NCI-H2081 (cell line): ENCODE data around the gene SSBP2.
"Not testable (repeated sequence)": the region's sequence is repeated elsewhere in the genome, so short reads cannot be mapped to it uniquely, and the experiment has no call there.

Source experiments
- DNase-seq, 2 experiments: peaks; one replicate each; lab custom pipeline; 2025; lab: John Stamatoyannopoulos, UW

The SSBP2 gene

GRCh38 chr5:81525690-81526089 is 225.2 kb downstream of the SSBP2 start:
- DNase-seq: no peak

- DNase-seq: no peak
These were observed 226.9 kb downstream of the SSBP2 start for GRCh38 chr5:81524015-81524414.

DNA sequence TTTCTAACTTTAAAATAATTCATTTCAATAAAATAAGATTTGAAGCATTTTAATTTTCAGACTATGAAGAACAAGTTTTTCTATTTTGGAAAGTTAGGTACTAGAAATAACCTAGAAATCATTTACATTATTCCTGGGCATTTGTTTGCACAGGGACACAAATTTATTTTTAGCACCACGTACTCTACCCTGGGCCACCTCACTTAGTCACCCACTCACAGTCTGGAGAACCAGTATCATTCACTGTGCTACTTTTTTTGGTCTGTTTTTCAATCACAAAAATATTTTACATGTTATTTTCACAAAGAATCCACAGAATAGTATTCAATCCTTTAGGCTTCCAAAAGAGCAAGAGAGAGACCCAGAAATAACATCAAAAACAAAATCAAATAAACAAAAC is 228.3 kb downstream of the SSBP2 start:
- no peak for DNase-seq

DNA sequence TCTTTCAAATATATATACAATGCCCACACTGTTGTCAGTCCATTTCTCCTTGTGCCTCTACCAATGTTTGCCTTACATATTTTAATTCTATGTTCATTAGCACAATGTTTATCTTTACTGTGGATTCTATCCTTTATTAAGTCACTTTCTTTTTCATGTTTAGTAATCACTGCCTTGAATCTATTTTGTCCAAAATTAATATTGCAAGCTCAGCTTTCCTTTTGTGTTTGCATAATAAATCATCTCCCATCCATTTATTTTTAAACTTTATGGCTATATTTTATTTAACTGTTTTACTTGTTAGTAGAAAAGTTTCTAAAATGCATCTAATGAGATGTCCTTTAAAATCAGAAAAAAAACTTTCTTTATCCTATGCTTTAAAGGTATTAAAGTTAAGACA is 230.1 kb downstream of the SSBP2 start:
- no peak for DNase-seq

DNA sequence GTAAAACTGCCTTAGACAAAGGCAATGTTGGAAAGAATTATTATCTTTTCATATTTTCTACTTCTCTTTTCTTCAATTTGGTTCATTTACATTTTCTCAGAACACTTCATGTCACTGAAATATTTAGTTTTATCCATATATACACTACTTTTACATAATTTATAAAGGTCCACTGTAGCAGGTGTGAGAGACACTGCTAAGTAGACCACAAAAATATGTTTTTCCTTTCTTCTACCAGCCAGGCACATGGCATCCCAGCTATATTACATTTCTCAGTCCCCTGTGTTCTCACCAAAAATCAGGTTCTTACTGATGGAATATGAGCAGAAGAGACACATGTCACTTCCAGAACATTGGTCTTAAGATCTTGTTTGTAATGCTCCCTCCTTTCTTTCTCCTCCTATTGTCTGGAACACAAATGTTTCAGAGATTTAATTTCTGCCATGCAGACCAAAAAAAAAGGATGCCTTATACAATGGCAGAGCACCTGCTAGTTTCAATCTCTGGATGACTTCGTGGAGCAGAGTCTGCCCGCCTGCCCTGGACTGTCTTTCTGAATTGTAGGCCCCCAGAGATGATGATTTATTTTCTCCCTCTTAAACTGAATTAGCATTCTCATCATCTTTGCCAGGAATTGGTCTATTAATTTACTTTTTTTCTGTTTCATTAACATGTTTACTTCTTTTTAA is 231.5 kb downstream of the SSBP2 start:
- no peak for DNase-seq

GRCh38 chr5:81517462-81517861 is 233.4 kb downstream of the SSBP2 start:
- DNase-seq: no peak

GRCh38 chr5:81516091-81516490 is 234.8 kb downstream of the SSBP2 start:
- DNase-seq: no peak

DNA sequence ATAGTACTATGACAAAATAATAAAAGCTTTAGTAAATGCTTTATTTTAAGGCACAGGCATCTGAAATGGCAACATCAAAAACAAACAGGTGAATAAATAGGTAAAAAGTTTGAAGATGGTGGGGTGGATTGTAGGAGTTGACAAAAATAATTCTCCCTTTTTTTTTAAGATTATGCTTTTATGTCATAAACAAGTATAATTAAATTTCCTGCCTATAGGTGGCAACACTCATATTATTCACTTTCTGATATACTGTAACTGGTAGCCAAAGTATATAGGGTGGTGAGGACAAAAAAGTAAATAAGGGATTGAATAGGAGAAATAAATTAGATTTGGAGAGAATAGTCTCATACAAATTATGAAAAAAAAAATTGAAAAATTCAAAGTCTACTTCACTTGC is 236.9 kb downstream of the SSBP2 start:
- DNase-seq: no peak

DNA sequence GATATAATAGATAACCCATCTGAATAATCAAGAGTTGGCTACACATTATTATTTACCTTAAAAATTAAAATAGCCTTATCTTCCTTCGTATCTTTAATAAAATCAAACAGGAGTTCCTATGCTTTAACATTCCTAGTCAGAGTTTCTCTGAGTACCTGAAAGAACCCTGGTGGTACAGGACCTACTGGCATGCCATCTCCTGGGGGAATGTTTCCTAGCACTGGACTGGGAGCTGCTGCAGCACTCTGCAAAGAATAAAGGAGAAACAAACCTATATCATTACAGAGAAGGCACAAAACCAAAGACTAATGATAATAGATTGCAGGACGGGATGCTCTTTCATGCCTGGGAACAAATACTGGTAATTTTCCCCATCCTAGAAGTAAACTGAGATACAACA is 237.4 kb downstream of the SSBP2 start:
- DNase-seq: no peak

GRCh38 chr5:81506900-81507588 is 243.9 kb downstream of the SSBP2 start:
- DNase-seq: peak; percentile 58 to 72

DNA sequence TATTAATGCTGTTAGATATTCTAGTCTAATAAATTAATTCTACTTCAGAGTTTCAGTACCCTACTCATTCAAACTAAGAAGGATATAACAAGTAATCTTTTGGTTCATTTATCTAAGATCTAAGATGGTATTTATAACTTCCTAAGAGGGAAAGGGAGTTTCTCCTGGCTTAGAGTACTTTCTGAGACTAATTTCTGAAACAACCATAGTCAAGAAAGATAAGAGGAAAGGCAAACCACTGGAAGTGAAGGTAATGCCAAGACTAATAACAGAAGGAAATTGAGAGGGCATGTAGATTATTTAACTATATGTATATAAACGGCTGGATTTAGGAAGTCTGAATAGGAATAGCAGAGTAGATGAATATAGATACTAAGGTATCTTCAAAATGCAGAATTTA is 244.5 kb downstream of the SSBP2 start:
- no peak for DNase-seq

GRCh38 chr5:81505672-81506071 is 245.2 kb downstream of the SSBP2 start:
- no peak for DNase-seq

DNA sequence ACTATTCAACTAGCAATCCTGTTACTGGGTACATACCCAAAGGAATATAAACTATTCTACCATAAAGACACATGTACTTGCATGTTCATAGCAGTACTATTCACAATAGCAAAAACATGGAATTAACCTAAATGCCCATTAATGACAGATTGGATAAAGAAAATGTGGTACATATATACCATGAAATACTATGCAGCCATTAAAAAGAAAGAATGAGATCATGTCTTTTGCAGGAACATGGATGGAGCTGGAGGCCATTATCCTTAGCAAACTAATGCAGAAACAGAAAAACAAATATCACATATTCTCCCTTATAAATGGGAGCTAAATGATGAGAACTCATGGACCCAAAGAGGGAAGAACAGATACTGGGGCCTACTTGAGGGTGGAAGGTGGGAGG is 247.3 kb downstream of the SSBP2 start:
- not testable (repeated sequence) for DNase-seq

- DNase-seq: no peak
These were observed 255.6 kb downstream of the SSBP2 start for GRCh38 chr5:81495286-81495685.

- no peak for DNase-seq
These were observed 262.0 kb downstream of the SSBP2 start for GRCh38 chr5:81488862-81489261.

DNA sequence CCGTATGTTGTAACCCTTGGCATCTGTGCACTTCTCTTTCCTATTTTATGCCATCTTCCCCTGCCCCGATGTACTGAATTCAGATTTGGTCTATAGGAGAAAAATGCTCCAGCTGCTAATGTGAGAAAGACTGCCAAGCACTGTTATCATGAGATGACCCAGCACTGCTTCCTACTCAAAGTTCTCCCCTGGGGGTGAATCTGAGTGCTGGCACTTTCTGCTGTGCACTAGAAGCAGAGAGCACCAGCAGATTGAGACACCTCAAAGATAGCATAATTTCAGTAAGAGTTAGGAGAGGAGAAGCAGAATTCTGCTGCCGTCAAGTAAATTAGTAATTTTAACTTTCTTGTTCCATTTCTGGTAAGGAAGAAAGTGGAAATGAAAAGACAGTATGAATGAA is 264.2 kb downstream of the SSBP2 start:
- no peak for DNase-seq

DNA sequence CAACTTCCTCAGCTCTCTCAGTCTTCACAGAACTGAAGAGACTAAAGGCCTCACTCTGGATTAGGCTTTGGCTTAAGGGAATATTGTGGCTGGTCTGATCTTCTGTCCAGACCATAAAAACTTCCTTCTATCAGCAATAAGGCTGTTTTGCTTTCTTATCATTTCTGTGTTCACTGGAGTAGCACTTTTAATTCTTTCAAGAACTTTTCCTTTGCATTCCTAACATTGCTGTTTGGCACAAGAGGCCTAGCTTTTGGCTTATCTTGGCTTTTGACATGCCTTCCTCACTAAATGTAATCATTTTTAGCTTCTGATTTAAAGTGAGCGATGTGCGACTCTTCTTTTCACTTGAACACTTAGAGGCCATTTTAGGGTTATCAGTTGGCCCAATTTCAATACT is 268.3 kb downstream of the SSBP2 start:
- DNase-seq: no peak

GRCh38 chr5:81473395-81473794 is 277.5 kb downstream of the SSBP2 start:
- DNase-seq: not testable (repeated sequence)

DNA sequence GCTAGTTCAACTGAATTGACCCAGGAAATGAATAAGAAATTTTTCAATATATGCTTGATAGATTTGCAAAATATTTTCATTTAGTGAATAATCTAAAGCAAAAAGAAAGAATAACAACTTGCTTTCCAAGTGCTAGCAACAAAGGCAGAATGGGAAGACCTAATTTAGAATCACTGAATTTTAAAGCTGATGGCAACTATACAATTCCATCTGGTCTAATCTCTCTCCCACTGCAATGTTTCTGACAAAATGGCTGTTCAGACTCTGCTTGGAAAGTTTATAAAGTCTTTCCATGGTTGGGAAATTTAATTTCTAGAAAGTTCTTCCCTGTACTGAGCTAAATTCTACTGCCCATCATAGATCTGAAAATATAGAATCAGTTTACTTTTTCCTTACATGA is 281.2 kb downstream of the SSBP2 start:
- no peak for DNase-seq

- peak in 1 of 2 experiments; percentile 15 for DNase-seq
These were observed 300.0 kb downstream of the SSBP2 start for GRCh38 chr5:81450940-81451339.

GRCh38 chr5:81435023-81435422 is 315.9 kb downstream of the SSBP2 start:
- no peak for DNase-seq

- no peak for DNase-seq
These were observed 320.9 kb downstream of the SSBP2 start for GRCh38 chr5:81429985-81430384.

- no peak for DNase-seq
These were observed 321.5 kb downstream of the SSBP2 start for GRCh38 chr5:81429363-81429762.

GRCh38 chr5:81428861-81429260 is 322.0 kb downstream of the SSBP2 start:
- no peak for DNase-seq
